Spleen (tissue), 7 donors: ENCODE measurements around the gene PLCB1.

Source experiments
- CTCF ChIP-seq, 11 experiments: fragments of 200-600 bp in 7 of 11; fragments of 450-650 bp in 4 of 11; sonication (generic) in 4 of 11; IDR thresholded peaks in 8 of 11; conservative IDR thresholded peaks in 3 of 11; 1 replicate in 7 of 11; 2 replicates in 4 of 11; pipeline versions ENCODE4 v1.4.0 to v1.8.0; 2016 to 2021; ENCODE audit warnings: antibody characterized with exemption in 11 of 11, inconsistent platforms in 4 of 11, mild to moderate bottlenecking in 1 of 11
- POLR2A ChIP-seq, 3 donors: fragments of 450-650 bp; IDR thresholded peaks; one replicate each; pipeline ENCODE4 v1.5.1; 2017; ENCODE audit warnings: antibody characterized with exemption in 3 of 3, mild to moderate bottlenecking in 1 of 3
- POLR2AphosphoS5 ChIP-seq, 3 donors: sonication (generic); formaldehyde crosslinking; IDR thresholded peaks; one replicate each; pipeline ENCODE4 v1.5.1; 2017; ENCODE audit warnings: antibody characterized with exemption in 3 of 3
- donor health status: DM: no; HTN: no; CAD: no; lungs with moderate emphysema.
- donor health status: DM: no; HTN: no; CAD: no.
- donor health status: DM: no; HTN: no; CAD: no.

DNA sequence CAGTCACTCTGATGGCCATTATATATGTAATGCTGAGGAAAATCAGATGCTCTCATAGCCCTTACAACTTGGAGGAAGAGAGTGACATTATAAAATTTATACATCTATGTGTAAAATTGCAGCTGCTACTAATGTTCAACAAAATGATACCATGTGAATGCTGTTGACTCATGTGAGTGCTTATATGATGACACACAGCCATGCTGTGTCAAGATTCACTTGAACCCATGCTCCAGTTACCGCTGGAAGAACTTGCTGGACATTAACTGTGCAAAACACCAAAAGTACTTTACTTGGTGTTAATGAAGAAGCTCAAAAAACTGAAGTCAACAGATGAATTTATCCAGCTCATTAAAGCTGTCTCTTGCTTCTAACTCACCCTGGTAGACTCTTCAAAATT is 617.9 kb downstream of the PLCB1 start:
- TF ChIP-seq CTCF (IDR thresholded peaks at IDR 0.05 in 8 of 11, conservative IDR thresholded peaks at IDR 0.05 in 3 of 11) (no peak), POLR2A (IDR thresholded peaks at IDR 0.05) (no peak), POLR2AphosphoS5 (IDR thresholded peaks at IDR 0.05) (no peak)
